Kidney epithelial cell (primary cell): Measurements from ENCODE around the gene RIBC2. TPM values are rescaled to one million over a fixed set of nuclear protein-coding genes. Genes with fewer than 3 reads are reported as not detected.
"Not testable (repeated sequence)": the region's sequence is repeated elsewhere in the genome, so short reads cannot be mapped to it uniquely, and the experiment has no call there.

Experiments used
- DNase-seq: peaks from one replicate; pipeline ENCODE4 v3.0.0-alpha.2; 2010; ENCODE audit warnings: low read depth
- H3K27me3 ChIP-seq: 2 replicates; pipeline ENCODE4 v1.6.0; 2011; ENCODE audit warnings: low read length; ENCODE audit not compliant: control insufficient read depth, insufficient read depth
- H3K36me3 ChIP-seq: 2 replicates; pipeline ENCODE4 v1.5.1; 2011; ENCODE audit warnings: low read length; ENCODE audit not compliant: control insufficient read depth, insufficient read depth
- H3K4me3 ChIP-seq: 2 replicates; pipeline ENCODE4 v1.5.1; 2011; ENCODE audit warnings: low read depth, mild to moderate bottlenecking, control low read depth, low read length
- total RNA-seq: library from RNA; depleted of rRNA; stranded (reverse); fragments of >200 nt; gene quantifications from 2 replicates; pipeline ENCODE4 v1.2.3, GENCODE V29; 2015
- TF ChIP-seq, protein P1 (sequence below): IDR thresholded peaks from 2 replicates; pipeline ENCODE4 v1.5.1; 2011; ENCODE audit warnings: mild to moderate bottlenecking, moderate library complexity, low read length, control low read depth, inconsistent platforms; ENCODE audit not compliant: insufficient read depth, poor library complexity, severe bottlenecking

The RIBC2 gene
- total RNA-seq, 1 donor from 2014 or later = 0.13 TPM

DNA sequence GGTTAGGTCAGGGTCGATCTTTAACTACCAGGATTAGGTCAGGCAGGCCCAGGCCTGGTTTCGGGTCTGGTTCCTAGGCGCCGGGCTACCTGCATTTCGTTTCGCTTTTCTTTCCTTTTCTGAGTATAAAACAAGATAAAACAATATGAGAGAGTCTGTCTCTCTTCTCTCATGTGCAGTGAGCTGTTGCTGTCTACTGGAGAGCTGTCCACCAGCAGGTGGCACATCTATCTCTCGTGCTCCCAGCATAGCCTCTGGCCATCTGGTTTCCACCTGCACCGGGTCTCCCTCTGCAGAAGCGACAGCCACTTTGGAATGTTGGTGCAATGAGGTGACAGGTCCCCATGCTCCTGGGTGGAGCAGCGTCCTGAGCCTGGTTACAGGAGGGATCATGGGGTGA, 27.6 kb downstream of the RIBC2 start:
- Histone ChIP-seq H3K36me3 (no peaks in the 10 kb centered on the region), H3K4me3 (no peak overlapping the region), H3K27me3 (peaks cover 14% of the 10 kb centered on the region)
- DNase-seq = peak; percentile 23
- TF ChIP-seq, protein P1, sequence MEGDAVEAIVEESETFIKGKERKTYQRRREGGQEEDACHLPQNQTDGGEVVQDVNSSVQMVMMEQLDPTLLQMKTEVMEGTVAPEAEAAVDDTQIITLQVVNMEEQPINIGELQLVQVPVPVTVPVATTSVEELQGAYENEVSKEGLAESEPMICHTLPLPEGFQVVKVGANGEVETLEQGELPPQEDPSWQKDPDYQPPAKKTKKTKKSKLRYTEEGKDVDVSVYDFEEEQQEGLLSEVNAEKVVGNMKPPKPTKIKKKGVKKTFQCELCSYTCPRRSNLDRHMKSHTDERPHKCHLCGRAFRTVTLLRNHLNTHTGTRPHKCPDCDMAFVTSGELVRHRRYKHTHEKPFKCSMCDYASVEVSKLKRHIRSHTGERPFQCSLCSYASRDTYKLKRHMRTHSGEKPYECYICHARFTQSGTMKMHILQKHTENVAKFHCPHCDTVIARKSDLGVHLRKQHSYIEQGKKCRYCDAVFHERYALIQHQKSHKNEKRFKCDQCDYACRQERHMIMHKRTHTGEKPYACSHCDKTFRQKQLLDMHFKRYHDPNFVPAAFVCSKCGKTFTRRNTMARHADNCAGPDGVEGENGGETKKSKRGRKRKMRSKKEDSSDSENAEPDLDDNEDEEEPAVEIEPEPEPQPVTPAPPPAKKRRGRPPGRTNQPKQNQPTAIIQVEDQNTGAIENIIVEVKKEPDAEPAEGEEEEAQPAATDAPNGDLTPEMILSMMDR = peak; percentile 80

DNA sequence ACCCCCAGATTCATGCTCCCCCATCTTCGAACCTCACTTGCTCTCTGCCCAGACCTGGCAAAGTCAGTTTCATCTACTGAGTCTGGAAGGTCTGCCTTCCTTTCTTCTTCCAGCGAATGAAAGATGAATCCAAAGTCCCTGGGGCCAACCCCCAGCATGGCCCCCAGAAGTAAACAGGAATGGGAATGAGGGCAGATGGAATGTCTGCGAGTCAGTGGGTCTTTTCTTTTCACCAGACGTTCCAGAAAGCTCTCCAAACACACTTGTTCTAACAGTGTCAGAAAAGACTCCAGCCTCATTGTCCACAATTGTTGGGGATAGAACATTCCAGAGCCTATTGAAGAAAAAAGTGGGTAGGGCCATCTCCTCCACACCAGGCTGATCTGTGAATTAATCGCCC, 28.6 kb downstream of the RIBC2 start:
- Histone ChIP-seq H3K4me3 (no peak overlapping the region), H3K36me3 (no peaks in the 10 kb centered on the region), H3K27me3 (peaks cover 14% of the 10 kb centered on the region)
- TF ChIP-seq, protein P1 = no peak
- no peak for DNase-seq

DNA sequence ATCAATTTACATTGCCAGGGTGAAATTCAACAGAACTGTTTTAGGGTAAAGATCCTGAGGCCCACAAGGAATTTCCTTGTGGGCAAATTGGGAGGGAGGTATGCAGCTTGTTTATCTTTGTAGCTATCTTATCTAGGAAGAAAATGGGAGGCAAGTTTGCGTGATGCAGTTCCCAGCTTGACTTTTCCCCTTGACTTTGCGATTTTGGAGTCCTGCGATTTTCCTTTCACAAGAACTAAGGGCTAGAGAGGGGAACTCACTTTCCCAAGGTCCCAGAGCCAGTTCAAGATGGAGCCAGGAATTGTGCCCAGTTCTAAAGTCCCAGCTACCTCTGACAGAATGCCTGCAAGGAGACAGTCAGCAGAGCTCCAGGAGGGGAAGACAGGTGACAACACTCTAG, 30.7 kb downstream of the RIBC2 start:
- TF ChIP-seq, protein P1 = no peak
- no peak for DNase-seq
- no peaks in the 10 kb centered on the region for H3K36me3 ChIP-seq
- H3K4me3 ChIP-seq = no peak overlapping the region
- peaks cover 20% of the 10 kb centered on the region for H3K27me3 ChIP-seq

DNA sequence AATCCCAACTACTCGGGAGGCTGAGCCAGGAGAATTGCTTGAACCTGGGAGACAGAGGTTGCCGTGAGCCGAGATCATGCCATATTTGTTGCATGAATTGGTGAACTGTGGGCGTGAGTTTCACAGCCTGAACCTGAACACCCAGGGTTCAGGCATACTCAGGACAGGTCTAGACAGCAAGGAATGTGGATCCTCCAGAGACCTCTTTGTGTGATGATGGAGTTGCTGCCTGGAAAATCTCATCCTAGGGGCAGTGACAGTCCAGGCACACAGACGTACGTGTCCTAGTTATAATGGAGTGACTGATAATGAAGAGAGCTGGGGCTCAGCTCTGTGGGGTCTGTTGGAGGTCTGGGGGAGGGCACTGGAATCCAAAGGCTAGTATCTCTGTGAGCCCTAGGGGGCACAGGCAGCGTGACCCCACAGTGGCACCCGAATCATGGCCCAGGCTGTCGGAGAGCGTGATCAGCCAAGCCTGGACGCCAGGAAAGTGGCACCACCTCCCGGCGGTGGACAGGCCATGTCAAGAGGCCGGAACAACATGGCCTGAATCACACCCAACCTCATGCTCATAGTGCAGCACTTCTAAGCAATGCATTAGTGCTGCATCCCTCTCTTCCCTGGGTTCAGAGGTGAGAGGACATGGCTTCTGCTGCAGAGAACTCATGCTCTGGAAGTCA, 31.7 kb downstream of the RIBC2 start:
- H3K36me3 ChIP-seq = no peaks in the 10 kb centered on the region
- no peak overlapping the region for H3K4me3 ChIP-seq
- TF ChIP-seq, protein P1 = no peak
- no peak for DNase-seq
- peaks cover 20% of the 10 kb centered on the region for H3K27me3 ChIP-seq

DNA sequence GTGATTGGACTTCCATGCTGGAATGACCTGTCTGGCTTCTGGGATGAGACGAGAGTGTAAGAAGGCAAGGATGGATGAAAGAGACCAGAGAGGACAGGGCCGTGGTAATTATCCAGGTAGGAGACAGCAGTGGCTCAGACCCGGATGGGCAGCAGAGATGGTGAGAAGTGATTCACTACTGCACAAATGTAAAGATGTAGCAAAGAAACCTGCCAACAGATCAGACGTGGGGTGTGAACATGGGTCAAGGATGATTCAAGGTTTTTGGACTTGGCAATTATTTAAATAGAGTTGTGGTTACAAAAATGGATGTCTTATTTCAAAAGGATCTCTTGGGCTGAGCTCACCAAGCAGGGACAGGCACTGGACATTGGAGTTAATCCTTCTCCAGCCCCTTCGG, 32.7 kb downstream of the RIBC2 start:
- no peak for DNase-seq
- TF ChIP-seq, protein P1 = no peak
- Histone ChIP-seq H3K36me3 (no peaks in the 10 kb centered on the region), H3K4me3 (no peak overlapping the region), H3K27me3 (peaks cover 13% of the 10 kb centered on the region)

DNA sequence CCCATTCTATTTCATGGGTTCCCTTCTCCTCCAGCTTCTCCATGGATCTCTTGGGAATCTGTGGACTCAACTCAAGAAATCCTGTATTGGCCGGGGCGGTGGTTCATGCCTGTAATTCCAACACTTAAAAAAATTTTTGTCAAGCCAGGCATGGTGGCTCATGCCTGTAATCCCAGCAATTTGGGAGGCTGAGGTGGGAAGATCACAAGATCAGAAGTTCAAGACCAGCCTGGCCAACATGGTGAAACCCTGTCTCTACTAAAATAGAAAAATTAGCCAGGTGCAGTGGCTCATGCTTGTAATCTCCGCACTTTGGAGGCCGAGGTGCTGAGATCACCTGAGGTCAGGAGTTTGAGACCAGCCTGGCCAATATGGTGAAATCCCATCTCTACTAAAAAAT, 34.1 kb downstream of the RIBC2 start:
- DNase-seq, H3K4me3 ChIP-seq, H3K36me3 ChIP-seq: not testable (repeated sequence)
- H3K27me3 ChIP-seq = peaks cover 15% of the 10 kb centered on the region
